GM12878 (cell line): ENCODE results near the gene NCAPD2. TPM values are rescaled to one million over a fixed set of nuclear protein-coding genes. Genes with fewer than 3 reads are reported as not detected.

Experiments
- BRCA1 ChIP-seq: IDR thresholded peaks from 2 replicates; pipeline ENCODE4 v1.6.1; 2011; ENCODE audit warnings: low read depth, low read length, improper control_type of control experiment
- CUX1 ChIP-seq: IDR thresholded peaks from 2 replicates; pipeline ENCODE4 v1.6.1; 2012; ENCODE audit warnings: improper control_type of control experiment, low read depth, low read length; ENCODE audit not compliant: insufficient replicate concordance
- EGR1 ChIP-seq, 2 experiments: IDR thresholded peaks; 1 replicate in 1 of 2; 2 replicates in 1 of 2; pipeline ENCODE4 v1.6.1; 2011 to 2012; ENCODE audit warnings: low read depth in 2 of 2, low read length in 2 of 2, borderline replicate concordance in 1 of 2, mild to moderate bottlenecking in 1 of 2, moderate library complexity in 1 of 2
- EP300 ChIP-seq, 2 experiments: fragments of 150-350 bp in 1 of 2; IDR thresholded peaks; 2 replicates each; pipeline ENCODE4 v1.6.1; 2011 to 2012; ENCODE audit warnings: low read depth in 2 of 2, low read length in 2 of 2, borderline replicate concordance in 1 of 2, improper control_type of control experiment in 1 of 2, inconsistent platforms in 1 of 2; ENCODE audit not compliant: control insufficient read depth in 1 of 2
- ESRRA ChIP-seq: IDR thresholded peaks from 2 replicates; pipeline ENCODE4 v1.6.1; 2012; ENCODE audit warnings: mild to moderate bottlenecking, low read length, improper control_type of control experiment
- EZH2 ChIP-seq: IDR thresholded peaks from 2 replicates; pipeline ENCODE4 v1.6.1; 2012; ENCODE audit warnings: low read depth, mild to moderate bottlenecking, control low read depth, inconsistent platforms, low read length, borderline replicate concordance; ENCODE audit not compliant: control insufficient read depth
- MEF2B ChIP-seq: fragments of 450-650 bp; IDR thresholded peaks from 2 replicates; pipeline ENCODE4 v1.6.1; 2018; ENCODE audit warnings: mild to moderate bottlenecking, moderate library complexity; ENCODE audit not compliant: partially characterized antibody, poor library complexity, severe bottlenecking
- NR2F1 ChIP-seq: fragments of 450-650 bp; conservative IDR thresholded peaks from 2 replicates; pipeline ENCODE4 v1.6.1; 2017; ENCODE audit warnings: mild to moderate bottlenecking
- PBX3 ChIP-seq: IDR thresholded peaks from 2 replicates; pipeline ENCODE4 v1.6.1; 2011; ENCODE audit warnings: mild to moderate bottlenecking, low read depth, low read length, moderate library complexity; ENCODE audit not compliant: insufficient replicate concordance
- PML ChIP-seq: IDR thresholded peaks from 2 replicates; pipeline ENCODE4 v1.6.1; 2012; ENCODE audit warnings: low read length, inconsistent platforms
- POLR2AphosphoS5 ChIP-seq: IDR thresholded peaks from 2 replicates; pipeline ENCODE4 v1.6.1; 2011; ENCODE audit warnings: mild to moderate bottlenecking, low read length, inconsistent platforms
- RAD51 ChIP-seq: fragments of 450-650 bp; IDR thresholded peaks from 2 replicates; pipeline ENCODE4 v1.6.1; 2016; ENCODE audit warnings: moderate library complexity, mild to moderate bottlenecking, inconsistent platforms
- RUNX3 ChIP-seq: IDR thresholded peaks from 2 replicates; pipeline ENCODE4 v1.6.1; 2012; ENCODE audit warnings: low read length, inconsistent platforms
- STAT1 ChIP-seq: fragments of 450-650 bp; conservative IDR thresholded peaks from 2 replicates; pipeline ENCODE4 v1.6.1; 2014; ENCODE audit warnings: antibody characterized with exemption, mild to moderate bottlenecking
- SUPT20H ChIP-seq: IDR thresholded peaks from 2 replicates; pipeline ENCODE4 v1.6.1; 2011; ENCODE audit warnings: low read depth, mild to moderate bottlenecking, low read length, moderate library complexity, borderline replicate concordance; ENCODE audit not compliant: control insufficient read depth
- YBX1 ChIP-seq: fragments of 450-650 bp; IDR thresholded peaks from 2 replicates; pipeline ENCODE4 v1.6.1; 2016; ENCODE audit warnings: antibody characterized with exemption
- polyA plus RNA-seq, 11 experiments: library from polyadenylated mRNA; depleted of rRNA in 4 of 11; unstranded in 6 of 11; stranded (reverse) in 5 of 11; fragments of >200 nt; fragmentation: Nextera tagmentation in 4 of 11; fragmentation: Illumina TruSeq in 1 of 11; extraction: Ambion mirVana in 4 of 11; extraction: Trizol in 1 of 11; gene quantifications; 1 replicate in 1 of 11; 2 replicates in 10 of 11; pipeline versions ENCODE4 v1.2.1 to v1.2.3, GENCODE V29; 2011 to 2016; ENCODE audit warnings: inconsistent platforms in 2 of 11, missing spikeins in 2 of 11, low read depth in 1 of 11
- total RNA-seq, 4 experiments: library from RNA; depleted of rRNA in 3 of 4; stranded (reverse); fragments of >200 nt in 3 of 4; fragmentation: Illumina TruSeq in 1 of 4; extraction: Trizol in 1 of 4; gene quantifications; 2 replicates each; pipeline versions ENCODE4 v1.2.1 to v1.2.3, GENCODE V29; 2013 to 2021
- TF ChIP-seq, protein P1 (sequence below): IDR thresholded peaks from 2 replicates; pipeline ENCODE4 v1.6.1; 2011; ENCODE audit warnings: low read depth, mild to moderate bottlenecking, low read length, moderate library complexity, borderline replicate concordance; ENCODE audit errors: extremely low read depth
- TF ChIP-seq, protein P2 (sequence below): fragments of 450-650 bp; IDR thresholded peaks from 2 replicates; pipeline ENCODE4 v1.6.1; 2014; ENCODE audit warnings: mild to moderate bottlenecking
- TF ChIP-seq, protein P3 (sequence below): IDR thresholded peaks from 2 replicates; pipeline ENCODE4 v1.6.1; 2011; ENCODE audit warnings: borderline replicate concordance, low read depth, mild to moderate bottlenecking, moderate library complexity, low read length; ENCODE audit not compliant: insufficient read depth, poor library complexity, severe bottlenecking

The NCAPD2 gene
- total and polyA plus RNA-seq, 10 of the 15 experiments (the other 5 are each of a cell fraction or from before 2014, with no cell fraction given), result 24.2 to 160 (median 110) TPM

DNA sequence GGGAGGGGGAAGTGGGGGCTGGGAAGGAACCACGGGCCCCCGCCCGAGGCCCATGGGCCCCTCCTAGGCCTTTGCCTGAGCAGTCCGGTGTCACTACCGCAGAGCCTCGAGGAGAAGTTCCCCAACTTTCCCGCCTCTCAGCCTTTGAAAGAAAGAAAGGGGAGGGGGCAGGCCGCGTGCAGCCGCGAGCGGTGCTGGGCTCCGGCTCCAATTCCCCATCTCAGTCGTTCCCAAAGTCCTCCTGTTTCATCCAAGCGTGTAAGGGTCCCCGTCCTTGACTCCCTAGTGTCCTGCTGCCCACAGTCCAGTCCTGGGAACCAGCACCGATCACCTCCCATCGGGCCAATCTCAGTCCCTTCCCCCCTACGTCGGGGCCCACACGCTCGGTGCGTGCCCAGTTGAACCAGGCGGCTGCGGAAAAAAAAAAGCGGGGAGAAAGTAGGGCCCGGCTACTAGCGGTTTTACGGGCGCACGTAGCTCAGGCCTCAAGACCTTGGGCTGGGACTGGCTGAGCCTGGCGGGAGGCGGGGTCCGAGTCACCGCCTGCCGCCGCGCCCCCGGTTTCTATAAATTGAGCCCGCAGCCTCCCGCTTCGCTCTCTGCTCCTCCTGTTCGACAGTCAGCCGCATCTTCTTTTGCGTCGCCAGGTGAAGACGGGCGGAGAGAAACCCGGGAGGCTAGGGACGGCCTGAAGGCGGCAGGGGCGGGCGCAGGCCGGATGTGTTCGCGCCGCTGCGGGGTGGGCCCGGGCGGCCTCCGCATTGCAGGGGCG is 40.2 kb downstream of the NCAPD2 start, which contains the start of gene GAPDH (continued):
- TF ChIP-seq CUX1 (no peak), YBX1 (no peak), ESRRA (no peak; the same call in 1 of the 2 replicates), RUNX3 (no peak), NR2F1 (no peak), STAT1 (no peak), MEF2B (peak; percentile 45), SUPT20H (no peak), RAD51 (no peak), PML (no peak), PBX3 (peak; percentile 33), BRCA1 (peak; percentile 13; the same call in 1 of the 2 replicates), EP300 (IDR thresholded peaks at IDR 0.05; ENCODE audit: borderline replicate concordance in 1 of 2, control insufficient read depth in 1 of 2, low read depth in 2 of 2, low read length in 2 of 2) (peak in 1 of 2 experiments; percentile 50; a peak in 1 of 4 replicates), EGR1 (IDR thresholded peaks at IDR 0.05; ENCODE audit: borderline replicate concordance in 1 of 2, low read depth in 2 of 2, low read length in 2 of 2) (peak in 1 of 2 experiments; percentile 71; a peak in 2 of 3 replicates), POLR2AphosphoS5 (peak; percentile 99), EZH2 (no peak)
- TF ChIP-seq, protein P1, sequence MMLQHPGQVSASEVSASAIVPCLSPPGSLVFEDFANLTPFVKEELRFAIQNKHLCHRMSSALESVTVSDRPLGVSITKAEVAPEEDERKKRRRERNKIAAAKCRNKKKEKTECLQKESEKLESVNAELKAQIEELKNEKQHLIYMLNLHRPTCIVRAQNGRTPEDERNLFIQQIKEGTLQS, result no peak
- TF ChIP-seq, protein P2, sequence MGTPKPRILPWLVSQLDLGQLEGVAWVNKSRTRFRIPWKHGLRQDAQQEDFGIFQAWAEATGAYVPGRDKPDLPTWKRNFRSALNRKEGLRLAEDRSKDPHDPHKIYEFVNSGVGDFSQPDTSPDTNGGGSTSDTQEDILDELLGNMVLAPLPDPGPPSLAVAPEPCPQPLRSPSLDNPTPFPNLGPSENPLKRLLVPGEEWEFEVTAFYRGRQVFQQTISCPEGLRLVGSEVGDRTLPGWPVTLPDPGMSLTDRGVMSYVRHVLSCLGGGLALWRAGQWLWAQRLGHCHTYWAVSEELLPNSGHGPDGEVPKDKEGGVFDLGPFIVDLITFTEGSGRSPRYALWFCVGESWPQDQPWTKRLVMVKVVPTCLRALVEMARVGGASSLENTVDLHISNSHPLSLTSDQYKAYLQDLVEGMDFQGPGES, result no peak
- TF ChIP-seq, protein P3, sequence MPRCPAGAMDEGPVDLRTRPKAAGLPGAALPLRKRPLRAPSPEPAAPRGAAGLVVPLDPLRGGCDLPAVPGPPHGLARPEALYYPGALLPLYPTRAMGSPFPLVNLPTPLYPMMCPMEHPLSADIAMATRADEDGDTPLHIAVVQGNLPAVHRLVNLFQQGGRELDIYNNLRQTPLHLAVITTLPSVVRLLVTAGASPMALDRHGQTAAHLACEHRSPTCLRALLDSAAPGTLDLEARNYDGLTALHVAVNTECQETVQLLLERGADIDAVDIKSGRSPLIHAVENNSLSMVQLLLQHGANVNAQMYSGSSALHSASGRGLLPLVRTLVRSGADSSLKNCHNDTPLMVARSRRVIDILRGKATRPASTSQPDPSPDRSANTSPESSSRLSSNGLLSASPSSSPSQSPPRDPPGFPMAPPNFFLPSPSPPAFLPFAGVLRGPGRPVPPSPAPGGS, result peak; percentile 55
